ENCODE measurements around the gene CIBAR2. TPM values are rescaled to one million over a fixed set of nuclear protein-coding genes. Genes with fewer than 3 reads are reported as not detected.
A peak's percentile ranks its signal among the peaks of the same experiment; 100 is the strongest.

CIBAR2 gene
- total and polyA plus RNA-seq, 9 of the 15 experiments (the other 6 are each of a cell fraction or from before 2014, with no cell fraction given), result not detected

GRCh38 chr16:85087899-85088569 is 24.2 kb downstream of the CIBAR2 start:
- Histone ChIP-seq H3K79me2 (ENCODE audit: control insufficient read depth, insufficient read depth, low read length) (no peaks in the 10 kb centered on the region), H3K36me3 (ENCODE audit: control insufficient read depth, insufficient read depth, low read length) (peaks cover 5% of the 10 kb centered on the region; the same call in 1 of the 3 replicates), H3K4me2 (ENCODE audit: insufficient read depth, low read length) (no peak overlapping the region), H3K9ac (ENCODE audit: insufficient read depth in 1 of 2, low read depth in 2 of 2, low read length in 2 of 2) (peak overlapping the region in 1 of 2 experiments; percentile 29; a peak in 1 of 4 replicates), H3K27me3 (ENCODE audit: control insufficient read depth in 2 of 2, insufficient read depth in 2 of 2, low read length in 2 of 2) (peaks cover 2 to 6% of the 10 kb centered on the region in 2 experiments; a peak in 1 of 5 replicates), H3K9me1 (ENCODE audit: control insufficient read depth, insufficient read depth, low read length) (no peaks in the 10 kb centered on the region), H3K4me1 (replicated peaks in 1 of 2; ENCODE audit: control insufficient read depth in 2 of 2, insufficient read depth in 2 of 2, low read length in 2 of 2) (peaks cover 9 to 55% of the 10 kb centered on the region in 2 experiments; a peak in 3 of 5 replicates), H3K27ac (ENCODE audit: extremely low read depth, low read depth, low read length) (no peak overlapping the region), H2AFZ (ENCODE audit: low read depth, low read length) (no peak overlapping the region), H3K9me3 (replicated peaks; ENCODE audit: control insufficient read depth, insufficient read depth, low read depth, low read length) (no peaks in the 10 kb centered on the region), H3K4me3 (no peak overlapping the region), H4K20me1 (replicated peaks; ENCODE audit: control insufficient read depth, insufficient read depth, low read length) (no peaks in the 10 kb centered on the region; the same call in 1 of the 2 replicates)
- no TSS peak for BruUV-seq (replicated peaks)
- intact Hi-C loops (cut with micrococcal nuclease) (loop anchor here (2.0 to 10.0 kb wide), 4 partner anchors 61 to 463 kb away; partner anchors contain the start of gene KIAA0513), in situ Hi-C loops (cut with MboI) (no loop called here)
- FAIRE-seq (no peak), ATAC-seq (no peak), DNase-seq (ENCODE audit: extremely low read depth in 1 of 4, low spot score in 3 of 4) (no peak)
- TF ChIP-seq, protein P1, sequence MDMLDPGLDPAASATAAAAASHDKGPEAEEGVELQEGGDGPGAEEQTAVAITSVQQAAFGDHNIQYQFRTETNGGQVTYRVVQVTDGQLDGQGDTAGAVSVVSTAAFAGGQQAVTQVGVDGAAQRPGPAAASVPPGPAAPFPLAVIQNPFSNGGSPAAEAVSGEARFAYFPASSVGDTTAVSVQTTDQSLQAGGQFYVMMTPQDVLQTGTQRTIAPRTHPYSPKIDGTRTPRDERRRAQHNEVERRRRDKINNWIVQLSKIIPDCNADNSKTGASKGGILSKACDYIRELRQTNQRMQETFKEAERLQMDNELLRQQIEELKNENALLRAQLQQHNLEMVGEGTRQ (CRISPR knock-in tag; IDR thresholded peaks at IDR 0.05), result no peak
- no peak for TF ChIP-seq ZNF232 (CRISPR knock-in tag; IDR thresholded peaks at IDR 0.05)
- no peak for TF ChIP-seq RBM15 (IDR thresholded peaks at IDR 0.05; ENCODE audit: insufficient read depth, low read length)
- no peak for TF ChIP-seq OTX1 (CRISPR knock-in tag; IDR thresholded peaks at IDR 0.05)
- TF ChIP-seq ZC3H11A (IDR thresholded peaks at IDR 0.05; ENCODE audit: low read depth, low read length), result no peak
- TF ChIP-seq LCOR (CRISPR knock-in tag; IDR thresholded peaks at IDR 0.05), result no peak
- TF ChIP-seq CGGBP1 (CRISPR knock-in tag; IDR thresholded peaks at IDR 0.05), result no peak
- no peak for TF ChIP-seq IRF9 (tag; IDR thresholded peaks at IDR 0.05)
- no peak for TF ChIP-seq ZNF408 (CRISPR knock-in tag; IDR thresholded peaks at IDR 0.05; ENCODE audit: low read depth)
- no peak for TF ChIP-seq RHOXF2B (CRISPR knock-in tag; conservative IDR thresholded peaks at IDR 0.05)
- no peak for TF ChIP-seq ZNF431 (CRISPR knock-in tag; IDR thresholded peaks at IDR 0.05)
- no peak for TF ChIP-seq KDM2B (CRISPR knock-in tag; IDR thresholded peaks at IDR 0.05)
- no peak for TF ChIP-seq BHLHE40 (IDR thresholded peaks at IDR 0.05; ENCODE audit: low read length)
- no peak for TF ChIP-seq KAT8 (IDR thresholded peaks at IDR 0.05; ENCODE audit: low read depth)
- no peak for TF ChIP-seq MYNN (IDR thresholded peaks at IDR 0.05)
- TF ChIP-seq MYNN (CRISPR knock-in tag; IDR thresholded peaks at IDR 0.05), result no peak
- TF ChIP-seq, protein P2, sequence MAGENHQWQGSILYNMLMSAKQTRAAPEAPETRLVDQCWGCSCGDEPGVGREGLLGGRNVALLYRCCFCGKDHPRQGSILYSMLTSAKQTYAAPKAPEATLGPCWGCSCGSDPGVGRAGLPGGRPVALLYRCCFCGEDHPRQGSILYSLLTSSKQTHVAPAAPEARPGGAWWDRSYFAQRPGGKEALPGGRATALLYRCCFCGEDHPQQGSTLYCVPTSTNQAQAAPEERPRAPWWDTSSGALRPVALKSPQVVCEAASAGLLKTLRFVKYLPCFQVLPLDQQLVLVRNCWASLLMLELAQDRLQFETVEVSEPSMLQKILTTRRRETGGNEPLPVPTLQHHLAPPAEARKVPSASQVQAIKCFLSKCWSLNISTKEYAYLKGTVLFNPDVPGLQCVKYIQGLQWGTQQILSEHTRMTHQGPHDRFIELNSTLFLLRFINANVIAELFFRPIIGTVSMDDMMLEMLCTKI (IDR thresholded peaks at IDR 0.05; ENCODE audit: partially characterized antibody), result no peak
- no peak for TF ChIP-seq ZNF165 (CRISPR knock-in tag; IDR thresholded peaks at IDR 0.05; ENCODE audit: borderline replicate concordance)
- whole genome bisulfite sequencing (ENCODE audit: insufficient coverage, low coverage, missing lambda C conversion rate), result 75% methylated on average over 21 of the region's 21 CpGs
- POLR2A ChIA-PET, result interaction anchor here (0.6 to 1.9 kb wide), 2 partner anchors 77 to 333 kb away, joined by 3 to 5 read pairs; partner anchors contain the start of gene ZDHHC7
- CTCF ChIA-PET (ENCODE audit: low intra/inter-chr PET ratio), result interaction anchor here (2.1 kb wide), 1 partner anchor 163 kb away, joined by 11 read pairs; no protein-coding TSS in a partner anchor

Measured in K562 (cell line).